ENCODE data around the gene RNF157. TPM values are rescaled to one million over a fixed set of nuclear protein-coding genes. Genes with fewer than 3 reads are reported as not detected.

RNF157 gene
- total and polyA plus RNA-seq, 2 experiments from 2014 or later: 5.0 to 8.6 TPM

DNA sequence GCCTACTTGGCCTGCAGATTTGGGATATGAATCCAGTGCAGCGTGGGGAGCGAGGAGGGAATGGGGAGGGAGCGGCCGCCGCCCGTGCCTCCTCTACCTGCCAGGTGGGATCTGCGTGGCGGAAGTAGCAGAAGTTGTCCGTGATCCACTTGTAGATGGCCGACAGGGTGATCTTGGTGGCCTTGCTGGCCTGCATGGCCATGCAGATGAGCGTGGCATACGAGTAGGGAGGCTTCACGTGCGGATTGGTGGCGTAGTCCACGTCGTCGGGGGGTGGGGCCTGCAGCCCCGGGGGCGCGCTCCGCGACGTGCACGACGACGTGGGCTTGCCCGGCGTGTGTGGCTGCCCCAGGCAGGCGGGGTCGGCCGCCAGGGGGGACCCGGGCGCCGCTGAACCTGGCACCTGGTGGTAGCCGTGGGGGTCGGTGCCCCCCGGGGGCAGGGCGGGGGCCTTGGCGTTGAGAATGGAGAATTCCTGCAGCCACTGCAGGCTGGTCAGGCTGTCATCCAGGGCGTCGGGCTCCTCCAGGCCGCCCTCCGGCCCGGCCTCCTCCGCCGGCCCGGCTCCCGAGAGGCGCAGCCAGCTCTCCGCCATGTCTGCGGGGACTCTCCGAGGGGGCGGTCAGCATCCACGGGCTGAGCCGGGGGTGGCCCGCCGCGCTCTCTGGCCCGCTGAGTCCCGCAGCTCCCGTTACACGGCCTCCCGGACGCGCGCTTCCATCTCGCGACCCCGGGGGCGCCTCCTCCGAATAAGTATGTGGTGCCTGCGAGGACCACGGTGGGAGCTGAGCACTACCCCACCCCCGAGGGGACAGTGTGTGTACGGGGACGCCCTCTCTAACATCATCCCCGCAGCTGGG is 100.3 kb downstream of the RNF157 start:
- H3K79me2 ChIP-seq: no peaks in the 10 kb centered on the region
- no peak overlapping the region for H2AFZ ChIP-seq
- H3K4me2 ChIP-seq: peak overlapping the region; percentile 97
- WGBS (ENCODE audit: low lambda C conversion rate, missing lambda C conversion rate): 20% methylated on average over 52 of the region's 78 CpGs
- peak; percentile 11 for DNase-seq (ENCODE audit: low spot score)
- H3K36me3 ChIP-seq (replicated peaks; ENCODE audit: insufficient read depth, low read depth): no peaks in the 10 kb centered on the region
- H4K20me1 ChIP-seq (ENCODE audit: insufficient read depth, poor library complexity, severe bottlenecking): no peaks in the 10 kb centered on the region
- peaks cover 34% of the 10 kb centered on the region for H3K4me1 ChIP-seq (ENCODE audit: insufficient read depth)
- H3K9me2 ChIP-seq (replicated peaks; ENCODE audit: insufficient read depth): no peaks in the 10 kb centered on the region
- no peak overlapping the region for H3K4me3 ChIP-seq
- TF ChIP-seq, protein P1, sequence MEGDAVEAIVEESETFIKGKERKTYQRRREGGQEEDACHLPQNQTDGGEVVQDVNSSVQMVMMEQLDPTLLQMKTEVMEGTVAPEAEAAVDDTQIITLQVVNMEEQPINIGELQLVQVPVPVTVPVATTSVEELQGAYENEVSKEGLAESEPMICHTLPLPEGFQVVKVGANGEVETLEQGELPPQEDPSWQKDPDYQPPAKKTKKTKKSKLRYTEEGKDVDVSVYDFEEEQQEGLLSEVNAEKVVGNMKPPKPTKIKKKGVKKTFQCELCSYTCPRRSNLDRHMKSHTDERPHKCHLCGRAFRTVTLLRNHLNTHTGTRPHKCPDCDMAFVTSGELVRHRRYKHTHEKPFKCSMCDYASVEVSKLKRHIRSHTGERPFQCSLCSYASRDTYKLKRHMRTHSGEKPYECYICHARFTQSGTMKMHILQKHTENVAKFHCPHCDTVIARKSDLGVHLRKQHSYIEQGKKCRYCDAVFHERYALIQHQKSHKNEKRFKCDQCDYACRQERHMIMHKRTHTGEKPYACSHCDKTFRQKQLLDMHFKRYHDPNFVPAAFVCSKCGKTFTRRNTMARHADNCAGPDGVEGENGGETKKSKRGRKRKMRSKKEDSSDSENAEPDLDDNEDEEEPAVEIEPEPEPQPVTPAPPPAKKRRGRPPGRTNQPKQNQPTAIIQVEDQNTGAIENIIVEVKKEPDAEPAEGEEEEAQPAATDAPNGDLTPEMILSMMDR (IDR thresholded peaks at IDR 0.05; ENCODE audit: poor library complexity): no peak
- TF ChIP-seq EZH2 (IDR thresholded peaks at IDR 0.05; ENCODE audit: borderline replicate concordance): peak; percentile 59
- no peak for TF ChIP-seq EZH2phosphoT487 (IDR thresholded peaks at IDR 0.05; ENCODE audit: low read depth, severe bottlenecking, unreplicated experiment)
- no peak overlapping the region for H3K27ac ChIP-seq
- H3K9me3 ChIP-seq (ENCODE audit: low read depth): no peaks in the 10 kb centered on the region
- H3K27me3 ChIP-seq: peaks cover 52% of the 10 kb centered on the region

- Histone ChIP-seq H3K9me3 (ENCODE audit: low read depth) (no peaks in the 10 kb centered on the region), H3K79me2 (no peaks in the 10 kb centered on the region), H2AFZ (no peak overlapping the region), H3K4me2 (peak overlapping the region; percentile 97), H4K20me1 (ENCODE audit: insufficient read depth, poor library complexity, severe bottlenecking) (no peaks in the 10 kb centered on the region), H3K27me3 (peaks cover 61% of the 10 kb centered on the region), H3K4me1 (ENCODE audit: insufficient read depth) (peaks cover 34% of the 10 kb centered on the region), H3K4me3 (no peak overlapping the region), H3K9me2 (replicated peaks; ENCODE audit: insufficient read depth) (no peaks in the 10 kb centered on the region), H3K27ac (no peak overlapping the region), H3K36me3 (replicated peaks; ENCODE audit: insufficient read depth, low read depth) (no peaks in the 10 kb centered on the region)
- TF ChIP-seq EZH2 (IDR thresholded peaks at IDR 0.05; ENCODE audit: borderline replicate concordance): peak; percentile 5
- no peak for TF ChIP-seq EZH2phosphoT487 (IDR thresholded peaks at IDR 0.05; ENCODE audit: low read depth, severe bottlenecking, unreplicated experiment)
- TF ChIP-seq, protein P1 (IDR thresholded peaks at IDR 0.05; ENCODE audit: poor library complexity): no peak
- DNase-seq (ENCODE audit: low spot score): no peak
- WGBS (ENCODE audit: low lambda C conversion rate, missing lambda C conversion rate): 40% methylated on average over 15 of the region's 15 CpGs
Observed at GRCh38 chr17:76138896-76139752, 101.2 kb downstream of the RNF157 start.

GRCh38 chr17:76138234-76138895 is 101.9 kb downstream of the RNF157 start:
- WGBS (ENCODE audit: low lambda C conversion rate, missing lambda C conversion rate): 6% methylated on average over 20 of the region's 23 CpGs
- Histone ChIP-seq H3K9me3 (ENCODE audit: low read depth) (no peaks in the 10 kb centered on the region), H2AFZ (peak overlapping the region; percentile 31), H3K4me1 (ENCODE audit: insufficient read depth) (peaks cover 34% of the 10 kb centered on the region), H3K79me2 (no peaks in the 10 kb centered on the region), H3K9me2 (replicated peaks; ENCODE audit: insufficient read depth) (no peaks in the 10 kb centered on the region), H3K27me3 (peaks cover 69% of the 10 kb centered on the region), H4K20me1 (ENCODE audit: insufficient read depth, poor library complexity, severe bottlenecking) (no peaks in the 10 kb centered on the region), H3K4me3 (no peak overlapping the region), H3K36me3 (replicated peaks; ENCODE audit: insufficient read depth, low read depth) (no peaks in the 10 kb centered on the region), H3K27ac (peak overlapping the region; percentile 83), H3K4me2 (peak overlapping the region; percentile 73)
- DNase-seq (ENCODE audit: low spot score): peak; percentile 78
- TF ChIP-seq EZH2phosphoT487 (IDR thresholded peaks at IDR 0.05; ENCODE audit: low read depth, severe bottlenecking, unreplicated experiment): no peak

Data from hepatocyte (in vitro differentiated cells).